HepG2 (cell line): ENCODE data around the gene ZNF764. TPM values are rescaled to one million over a fixed set of nuclear protein-coding genes. Genes with fewer than 3 reads are reported as not detected.

Source experiments
- ARNT ChIP-seq: fragments of 450-650 bp; IDR thresholded peaks from 2 replicates; pipeline ENCODE4 v1.6.1; 2017
- MTA3 ChIP-seq: sonication (generic); formaldehyde crosslinking; IDR thresholded peaks from 2 replicates; pipeline ENCODE4 v1.4.0; 2020; ENCODE audit warnings: missing genetic modification reagents
- MXD3 ChIP-seq: IDR thresholded peaks from 2 replicates; pipeline ENCODE4 v1.6.1; 2016; ENCODE audit warnings: mild to moderate bottlenecking, missing biosample characterization, missing genetic modification reagents
- PHF20 ChIP-seq: sonication (generic); formaldehyde crosslinking; IDR thresholded peaks from 2 replicates; pipeline ENCODE4 v1.5.0; 2020; ENCODE audit warnings: mild to moderate bottlenecking, missing genetic modification reagents
- RERE ChIP-seq: IDR thresholded peaks from 2 replicates; pipeline ENCODE4 v1.6.1; 2016; ENCODE audit warnings: low read depth, missing genetic modification reagents, missing compliant biosample characterization
- SCMH1 ChIP-seq: sonication (generic); formaldehyde crosslinking; IDR thresholded peaks from 2 replicates; pipeline ENCODE4 v1.9.0; 2021; ENCODE audit warnings: missing genetic modification reagents, mild to moderate bottlenecking, borderline replicate concordance
- SPEN ChIP-seq: sonication (generic); formaldehyde crosslinking; IDR thresholded peaks from 2 replicates; pipeline ENCODE4 v1.5.1; 2020; ENCODE audit warnings: low read depth, mild to moderate bottlenecking, missing genetic modification reagents
- TBX2 ChIP-seq: sonication (generic); formaldehyde crosslinking; IDR thresholded peaks from 2 replicates; pipeline ENCODE4 v1.5.0; 2020; ENCODE audit warnings: missing genetic modification reagents, mild to moderate bottlenecking, borderline replicate concordance
- TEAD3 ChIP-seq: optimal IDR thresholded peaks from 2 replicates; pipeline ENCODE3; 2016; ENCODE audit warnings: borderline replicate concordance
- TEF ChIP-seq: sonication (generic); formaldehyde crosslinking; IDR thresholded peaks from 2 replicates; pipeline ENCODE4 v1.5.0; 2020; ENCODE audit warnings: missing genetic modification reagents
- ZEB1 ChIP-seq: IDR thresholded peaks from 2 replicates; pipeline ENCODE4 v1.6.1; 2012; ENCODE audit warnings: mild to moderate bottlenecking, low read depth, inconsistent platforms; ENCODE audit not compliant: insufficient replicate concordance
- ZNF143 ChIP-seq: sonication (generic); formaldehyde crosslinking; IDR thresholded peaks from 2 replicates; pipeline ENCODE4 v1.4.0; 2020; ENCODE audit warnings: missing genetic modification reagents
- ZNF329 ChIP-seq: sonication (generic); formaldehyde crosslinking; IDR thresholded peaks from 2 replicates; pipeline ENCODE4 v1.9.0; 2021; ENCODE audit warnings: low read depth, mild to moderate bottlenecking, missing genetic modification reagents
- ZNF619 ChIP-seq: sonication (generic); formaldehyde crosslinking; IDR thresholded peaks from 2 replicates; pipeline ENCODE4 v1.4.0; 2020; ENCODE audit warnings: mild to moderate bottlenecking, missing genetic modification reagents
- ZNF691 ChIP-seq: sonication (generic); formaldehyde crosslinking; IDR thresholded peaks from 2 replicates; pipeline ENCODE4 v1.4.0; 2020; ENCODE audit warnings: missing genetic modification reagents, low read depth, mild to moderate bottlenecking, borderline replicate concordance
- ZNF704 ChIP-seq: sonication (generic); formaldehyde crosslinking; IDR thresholded peaks from 2 replicates; pipeline ENCODE4 v1.8.1; 2023; ENCODE audit warnings: mild to moderate bottlenecking, inconsistent platforms, moderate library complexity, missing genetic modification reagents, borderline replicate concordance
- polyA plus RNA-seq, 8 experiments: library from polyadenylated mRNA; depleted of rRNA in 3 of 8; stranded (reverse) in 7 of 8; unstranded in 1 of 8; fragments of >200 nt; fragmentation: Illumina TruSeq in 4 of 8; extraction: Trizol in 4 of 8; gene quantifications; 2 replicates each; pipeline versions ENCODE4 v1.2.1 to v1.2.3, GENCODE V29; 2011 to 2016; ENCODE audit warnings: low read depth in 4 of 8, missing spikeins in 1 of 8, mixed read lengths in 1 of 8; ENCODE audit not compliant: insufficient read depth in 1 of 8
- total RNA-seq, 5 experiments: library from RNA; depleted of rRNA; stranded (reverse); fragments of >200 nt; fragmentation: Illumina TruSeq; extraction: Trizol; gene quantifications; 2 replicates each; pipeline ENCODE4 v1.2.3, GENCODE V29; 2016; ENCODE audit warnings: low read depth in 1 of 5

Gene ZNF764
- total and polyA plus RNA-seq, 2 of the 13 experiments (the other 11 are each of a cell fraction or from before 2014, with no cell fraction given): 4.1 to 9.1 TPM

- TF ChIP-seq MXD3 (CRISPR knock-in tag) (no peak; the same call in 1 of the 2 replicates), ZNF704 (peak; percentile 81; the same call in 1 of the 2 replicates), ARNT (no peak), ZEB1 (no peak), ZNF329 (CRISPR knock-in tag) (no peak), TEAD3 (peak; percentile 21), RERE (CRISPR knock-in tag) (no peak; the same call in 1 of the 2 replicates), MTA3 (no peak), ZNF691 (CRISPR knock-in tag) (peak; percentile 15; the same call in 1 of the 2 replicates), TEF (CRISPR knock-in tag) (no peak), ZNF619 (CRISPR knock-in tag) (no peak), SCMH1 (CRISPR knock-in tag) (no peak), TBX2 (CRISPR knock-in tag) (peak; percentile 48; the same call in 1 of the 2 replicates), SPEN (CRISPR knock-in tag) (peak; percentile 60; the same call in 1 of the 2 replicates), ZNF143 (CRISPR knock-in tag) (peak; percentile 49; the same call in 1 of the 2 replicates), PHF20 (CRISPR knock-in tag) (peak; percentile 39)
Observed at GRCh38 chr16:30526823-30527634, 31.1 kb downstream of the ZNF764 start (continued).
